ENCODE results near the gene STMN1.

STMN1 gene

DNA sequence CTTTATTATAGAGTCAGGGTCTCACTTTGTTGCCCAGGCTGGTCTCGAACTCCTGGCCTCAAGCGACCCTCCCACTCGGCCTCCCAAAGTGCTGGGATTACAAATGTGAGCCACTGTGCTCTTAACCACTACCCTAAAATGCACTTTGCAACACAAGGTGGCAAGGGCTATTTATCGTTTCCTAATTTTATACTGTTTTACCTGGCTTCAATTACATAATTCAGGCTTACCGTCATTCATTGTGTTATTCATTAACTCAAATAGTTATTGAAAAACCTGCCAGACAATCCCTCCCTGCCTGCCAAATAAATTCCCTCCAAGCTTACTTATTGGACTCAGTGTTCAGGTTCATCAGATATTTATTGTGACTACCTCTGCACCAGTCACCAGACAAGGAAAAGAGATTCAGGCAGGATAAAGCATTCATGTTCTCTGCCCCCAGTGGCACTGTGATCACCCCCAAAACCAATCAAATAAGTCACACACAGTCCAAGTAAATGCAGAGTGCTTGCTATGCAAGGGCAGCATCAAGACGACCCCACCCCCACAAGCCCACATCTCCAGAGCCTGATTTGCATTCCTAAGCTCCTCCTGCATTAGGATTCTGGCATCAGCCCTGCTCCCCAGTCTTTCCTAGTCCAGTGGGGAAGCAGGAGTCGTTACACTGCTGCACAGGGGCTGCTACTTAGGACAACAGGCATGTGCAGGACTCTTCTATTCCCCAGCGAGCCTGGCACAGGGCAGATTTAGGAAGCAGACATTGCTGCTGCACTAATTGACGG is 38.8 kb downstream of the STMN1 start:
- DNase-seq = no peak

DNA sequence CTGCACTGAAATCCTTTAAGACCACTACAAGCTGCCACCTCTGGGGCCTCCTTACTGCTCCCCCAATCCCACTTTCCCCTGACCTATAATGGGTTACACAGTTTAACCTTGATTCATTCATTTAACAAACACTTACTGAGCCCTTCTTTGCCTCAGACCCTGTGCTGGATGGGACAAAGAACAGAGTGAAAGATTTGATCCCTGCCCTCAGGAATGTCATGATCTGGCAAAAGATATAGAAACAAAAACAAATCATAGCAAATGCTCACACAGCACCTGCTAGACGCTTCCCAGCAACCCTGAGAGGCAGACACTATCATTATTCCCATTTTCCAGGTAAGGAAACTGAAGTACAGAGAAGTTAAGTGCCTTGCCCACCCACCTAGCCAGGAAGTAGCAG is 39.9 kb downstream of the STMN1 start:
- no peak for DNase-seq

DNA sequence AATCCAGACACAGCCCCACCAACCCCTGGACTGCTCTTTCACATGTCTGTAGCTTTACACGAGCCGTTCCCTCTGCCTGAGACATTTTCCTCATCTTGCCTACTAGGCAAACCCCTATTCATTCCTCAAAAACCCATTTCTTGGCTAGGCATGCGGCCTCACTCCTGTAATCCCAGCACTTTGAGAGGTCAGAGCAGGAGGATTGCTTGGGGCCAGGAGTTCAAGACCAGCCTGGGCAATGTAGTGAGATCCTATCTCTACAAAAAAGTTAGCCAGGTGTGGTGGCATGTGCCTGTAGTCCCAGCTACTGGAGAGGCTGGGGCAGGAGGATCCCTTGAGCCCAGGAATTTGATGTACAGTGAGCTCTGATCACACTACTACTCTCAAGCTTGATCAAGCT is 41.8 kb downstream of the STMN1 start:
- DNase-seq = no peak

DNA sequence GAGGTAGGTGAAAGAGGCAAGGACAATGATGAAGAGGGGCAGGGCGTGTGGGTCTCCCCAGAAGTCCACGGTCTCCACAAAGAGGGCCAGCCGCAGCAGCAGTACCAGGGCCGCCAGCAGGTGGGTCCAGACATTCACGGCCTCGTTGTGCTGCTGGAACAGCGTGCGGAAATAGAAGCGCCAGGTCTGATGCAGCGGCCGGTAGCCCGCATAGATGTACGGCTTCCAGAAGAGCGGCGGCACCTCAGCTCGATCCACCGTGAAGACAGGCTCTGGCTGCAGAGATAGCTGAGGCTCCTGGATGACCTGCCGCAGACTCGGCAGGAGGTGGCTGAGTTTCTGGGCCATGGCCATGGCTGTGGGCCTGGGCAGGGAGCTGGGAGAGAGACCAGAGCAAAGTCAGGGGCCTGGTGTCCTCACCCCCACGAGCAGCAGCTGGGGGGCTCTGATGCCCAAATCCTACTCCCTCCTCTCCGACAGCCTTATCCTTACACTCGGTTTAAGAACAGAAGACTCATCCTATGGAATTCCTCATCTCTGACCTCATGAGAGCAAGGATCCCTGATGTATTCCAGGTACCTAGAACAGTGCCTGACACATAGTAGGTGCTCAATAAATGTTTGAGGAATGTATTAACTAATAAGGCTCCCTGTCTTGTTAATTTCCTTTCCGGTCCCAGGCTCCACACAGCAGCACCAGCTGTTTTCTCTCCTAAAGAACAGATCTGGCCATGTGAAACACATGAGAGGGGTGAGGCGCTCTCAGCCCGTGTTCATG is 42.5 kb downstream of the STMN1 start:
- no peak for DNase-seq

DNA sequence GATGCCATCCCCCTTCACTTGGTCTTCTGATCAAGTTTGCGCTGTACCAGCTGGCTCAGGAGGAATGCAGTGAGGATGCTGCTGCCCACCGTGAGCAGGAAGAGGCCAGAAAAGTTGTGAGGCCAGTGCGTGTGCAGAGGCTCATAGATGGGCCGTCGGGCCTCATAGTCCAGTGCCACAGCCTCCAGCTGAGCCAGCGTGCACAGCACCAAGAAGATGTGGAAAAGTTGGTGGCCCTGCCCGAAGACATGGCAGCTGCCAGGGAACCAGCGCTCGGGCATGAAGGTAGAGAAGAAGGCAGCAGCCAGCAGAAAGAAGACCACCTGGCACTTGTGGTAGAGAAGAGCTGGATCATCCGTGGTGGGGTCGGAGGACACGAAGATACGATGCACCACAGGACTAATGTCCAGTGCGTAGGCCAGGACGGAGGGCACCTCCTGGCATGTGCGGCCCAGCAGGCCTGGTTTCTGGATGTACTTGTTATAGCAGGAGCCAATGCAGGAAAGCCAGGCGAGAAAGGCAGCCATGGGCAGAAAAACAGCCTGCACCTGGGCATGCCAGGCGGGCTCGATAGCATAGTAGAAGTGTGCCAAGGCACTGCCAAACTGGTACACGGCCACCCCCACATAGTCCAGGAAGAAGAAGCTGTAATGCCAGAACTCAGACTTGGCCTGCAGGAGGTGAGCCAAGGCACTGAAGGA is 43.3 kb downstream of the STMN1 start:
- DNase-seq = no peak

DNA sequence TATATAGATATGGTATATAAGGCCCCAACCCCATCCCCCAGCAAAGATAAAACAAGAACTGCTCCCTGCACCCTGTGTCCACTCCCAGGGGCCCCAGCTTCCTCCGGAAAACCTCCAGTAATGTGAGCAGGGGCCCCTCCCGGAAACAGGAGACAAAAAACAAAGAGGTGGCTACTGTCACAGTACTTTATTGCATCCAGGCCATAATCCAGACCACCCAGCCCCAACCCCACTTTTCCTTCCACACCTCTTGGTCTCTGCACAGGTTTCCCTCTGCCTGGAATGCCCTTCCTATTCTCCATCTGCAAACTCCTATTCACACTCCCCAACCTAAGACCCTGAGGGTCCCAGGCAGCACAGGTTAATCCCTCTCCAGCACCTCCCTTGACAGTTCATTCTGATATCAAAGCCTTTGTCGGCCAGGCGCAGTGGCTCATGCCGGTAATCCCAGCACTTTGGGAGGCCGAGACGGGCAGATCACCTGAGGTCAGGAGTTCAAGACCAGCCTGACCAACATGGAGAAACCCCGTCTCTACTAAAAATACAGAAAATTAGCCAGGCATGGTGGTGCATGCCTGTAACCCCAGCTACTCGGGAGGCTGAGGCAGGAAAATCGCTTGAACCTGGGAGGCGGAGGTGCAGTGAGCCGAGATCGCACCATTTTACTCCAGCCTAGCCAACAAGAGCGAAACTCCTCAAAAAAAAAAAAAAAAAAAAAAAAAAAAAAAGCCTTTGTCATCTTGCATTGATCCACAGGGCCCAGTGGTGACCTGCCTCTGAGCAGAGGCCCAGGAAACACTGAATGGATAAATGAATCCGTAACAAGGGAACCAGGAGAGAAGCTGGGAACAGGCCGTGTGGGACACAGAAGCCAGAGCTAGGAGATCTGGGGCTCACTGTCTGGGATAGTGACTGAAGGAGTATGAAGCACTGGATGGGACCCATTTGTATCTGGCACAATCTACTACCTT is 44.6 kb downstream of the STMN1 start:
- DNase-seq = peak; percentile 93

DNA sequence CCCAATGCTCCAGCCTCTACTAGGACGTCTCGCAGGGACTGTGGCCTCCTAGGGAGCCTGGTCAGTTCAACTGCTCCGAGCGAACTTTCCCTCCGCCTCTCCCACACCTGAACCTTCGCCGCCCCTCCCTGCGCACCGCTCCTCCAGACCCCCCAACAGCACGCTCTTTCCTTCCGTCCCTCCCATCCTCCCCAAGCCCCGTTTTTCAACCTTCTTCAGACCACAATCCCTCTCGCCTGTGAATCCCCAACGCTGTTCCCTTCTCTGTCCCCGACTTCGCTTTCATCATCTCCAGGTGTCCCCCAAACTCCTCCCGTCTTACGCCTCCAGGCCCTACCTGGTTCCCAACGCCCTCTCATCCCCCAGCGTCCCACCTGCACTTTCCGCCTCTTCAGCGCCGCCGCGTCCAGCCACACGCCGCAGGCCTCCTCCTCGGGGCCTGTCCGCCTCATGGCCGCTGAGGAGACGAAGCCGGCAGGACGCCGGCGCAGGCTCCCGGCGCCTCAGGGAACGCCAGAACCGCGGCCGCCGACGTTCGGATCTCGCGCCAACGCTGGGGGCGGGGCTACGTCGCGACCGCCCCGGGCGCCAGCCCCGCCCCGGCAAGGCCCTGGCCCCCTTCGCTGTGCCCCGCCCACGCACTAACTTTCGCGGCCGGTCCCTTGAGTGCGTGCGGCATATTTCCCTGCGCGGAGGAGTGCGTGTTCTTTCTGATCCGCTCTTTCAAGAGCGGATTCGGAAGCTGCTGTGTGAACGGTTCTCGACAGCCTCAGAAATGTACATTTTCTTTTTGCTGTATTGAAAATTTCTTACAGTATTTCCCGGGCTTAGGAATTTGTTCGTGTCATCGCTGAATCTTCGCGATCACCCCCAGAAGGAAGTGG is 47.1 kb downstream of the STMN1 start, which contains the start of gene AUNIP:
TSS of gene AUNIP (minus strand) at position 552 of the 884 bp plus-strand sequence. CDS start at position 452, 100 bp downstream.
- DNase-seq = peak; percentile 86 to 88

DNA sequence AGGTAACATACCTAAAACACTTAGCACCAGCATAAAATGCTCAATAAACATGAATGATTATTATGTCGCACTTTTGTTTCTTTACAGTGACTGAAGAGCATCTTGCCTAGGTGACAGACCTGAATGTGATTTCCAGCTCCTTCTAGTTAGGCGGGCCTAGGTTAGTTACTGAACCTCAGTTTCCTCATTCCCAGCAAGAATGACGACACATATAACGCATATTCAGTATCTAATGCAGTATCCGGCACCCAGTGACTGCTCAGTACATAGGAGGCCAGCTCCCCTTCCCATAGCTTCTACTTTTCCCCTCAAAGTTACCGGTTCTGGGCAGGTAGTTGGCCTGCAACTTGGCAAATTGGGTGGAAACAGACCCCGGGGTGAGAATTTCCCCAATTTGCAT is 47.7 kb downstream of the STMN1 start:
- peak; percentile 10 to 16 for DNase-seq

DNA sequence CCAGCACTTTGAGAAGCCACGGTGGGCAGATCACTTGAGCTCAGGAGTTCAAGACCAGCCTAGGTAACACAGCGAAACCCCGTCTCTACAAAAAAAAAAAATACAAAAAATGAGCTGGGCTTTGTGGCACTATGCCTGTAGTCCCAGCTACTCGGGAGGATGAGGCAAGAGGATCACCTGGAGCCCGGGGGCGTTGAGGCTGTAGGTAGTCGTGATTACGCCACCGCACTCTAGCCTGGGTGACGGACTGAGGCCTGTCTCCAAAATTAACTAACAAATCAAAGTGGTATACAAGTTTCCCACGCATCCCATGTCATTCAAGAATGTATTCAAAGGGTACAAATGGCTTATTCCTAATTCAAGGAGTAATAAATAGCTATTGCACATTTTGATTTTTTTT is 49.4 kb downstream of the STMN1 start:
- DNase-seq = no peak

DNA sequence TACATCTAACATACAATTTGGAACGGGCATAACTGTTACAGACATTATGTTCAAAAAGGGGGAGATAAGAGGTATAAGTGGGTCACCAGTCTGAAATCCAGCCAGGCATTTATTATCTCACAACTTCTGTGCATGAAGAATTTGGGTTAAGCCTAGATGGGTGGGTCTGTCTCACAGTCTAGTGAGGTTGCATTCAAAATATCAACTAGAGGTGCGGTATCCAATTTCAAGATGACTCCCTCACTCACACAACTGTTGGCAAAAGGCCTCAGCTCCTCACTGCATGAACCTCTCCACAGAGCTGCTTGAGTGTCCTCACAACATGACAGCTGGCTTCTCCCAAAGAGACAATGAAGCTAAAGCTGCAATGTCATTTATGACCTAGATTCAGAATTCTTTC is 51.7 kb downstream of the STMN1 start:
- no peak for DNase-seq

Data from Kasumi-1 (cell line).